Measurements from ENCODE around the gene FPGS. TPM values are rescaled to one million over a fixed set of nuclear protein-coding genes. Genes with fewer than 3 reads are reported as not detected.

The FPGS gene
- total RNA-seq, 1 donor from 2014 or later = 42.4 TPM

DNA sequence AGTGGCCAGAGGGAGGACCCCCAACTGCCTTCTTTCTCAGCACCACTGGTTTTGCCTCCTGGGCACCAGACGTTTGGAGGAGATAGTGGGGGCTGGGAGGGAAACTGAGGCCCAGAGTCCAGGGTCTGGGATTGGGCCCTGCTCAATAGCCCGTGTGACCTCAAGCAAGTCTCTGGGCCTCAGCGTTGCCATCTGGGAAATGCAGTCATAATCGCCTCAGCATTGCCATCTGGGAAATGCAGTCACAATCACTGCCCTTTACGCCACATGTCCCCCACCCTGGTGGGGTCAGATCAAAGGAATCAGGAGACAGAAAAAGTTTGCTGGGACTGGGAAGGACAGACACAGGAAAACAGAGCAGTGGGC, 25.8 kb upstream of the FPGS start:
- Mint-ChIP-seq H3K9me3 (no peaks in the 10 kb centered on the region), H3K27me3 (peaks cover 4% of the 10 kb centered on the region), H3K4me3 (no peak overlapping the region), H3K36me3 (no peaks in the 10 kb centered on the region), H3K4me1 (ENCODE audit: unreplicated experiment) (peaks cover 6% of the 10 kb centered on the region), H3K27ac (no peak overlapping the region)
- TF ChIP-seq, protein P1, sequence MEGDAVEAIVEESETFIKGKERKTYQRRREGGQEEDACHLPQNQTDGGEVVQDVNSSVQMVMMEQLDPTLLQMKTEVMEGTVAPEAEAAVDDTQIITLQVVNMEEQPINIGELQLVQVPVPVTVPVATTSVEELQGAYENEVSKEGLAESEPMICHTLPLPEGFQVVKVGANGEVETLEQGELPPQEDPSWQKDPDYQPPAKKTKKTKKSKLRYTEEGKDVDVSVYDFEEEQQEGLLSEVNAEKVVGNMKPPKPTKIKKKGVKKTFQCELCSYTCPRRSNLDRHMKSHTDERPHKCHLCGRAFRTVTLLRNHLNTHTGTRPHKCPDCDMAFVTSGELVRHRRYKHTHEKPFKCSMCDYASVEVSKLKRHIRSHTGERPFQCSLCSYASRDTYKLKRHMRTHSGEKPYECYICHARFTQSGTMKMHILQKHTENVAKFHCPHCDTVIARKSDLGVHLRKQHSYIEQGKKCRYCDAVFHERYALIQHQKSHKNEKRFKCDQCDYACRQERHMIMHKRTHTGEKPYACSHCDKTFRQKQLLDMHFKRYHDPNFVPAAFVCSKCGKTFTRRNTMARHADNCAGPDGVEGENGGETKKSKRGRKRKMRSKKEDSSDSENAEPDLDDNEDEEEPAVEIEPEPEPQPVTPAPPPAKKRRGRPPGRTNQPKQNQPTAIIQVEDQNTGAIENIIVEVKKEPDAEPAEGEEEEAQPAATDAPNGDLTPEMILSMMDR (conservative IDR thresholded peaks at IDR 0.05) = no peak
- no peak for DNase-seq (ENCODE audit: extremely low spot score, unreplicated experiment)

DNA sequence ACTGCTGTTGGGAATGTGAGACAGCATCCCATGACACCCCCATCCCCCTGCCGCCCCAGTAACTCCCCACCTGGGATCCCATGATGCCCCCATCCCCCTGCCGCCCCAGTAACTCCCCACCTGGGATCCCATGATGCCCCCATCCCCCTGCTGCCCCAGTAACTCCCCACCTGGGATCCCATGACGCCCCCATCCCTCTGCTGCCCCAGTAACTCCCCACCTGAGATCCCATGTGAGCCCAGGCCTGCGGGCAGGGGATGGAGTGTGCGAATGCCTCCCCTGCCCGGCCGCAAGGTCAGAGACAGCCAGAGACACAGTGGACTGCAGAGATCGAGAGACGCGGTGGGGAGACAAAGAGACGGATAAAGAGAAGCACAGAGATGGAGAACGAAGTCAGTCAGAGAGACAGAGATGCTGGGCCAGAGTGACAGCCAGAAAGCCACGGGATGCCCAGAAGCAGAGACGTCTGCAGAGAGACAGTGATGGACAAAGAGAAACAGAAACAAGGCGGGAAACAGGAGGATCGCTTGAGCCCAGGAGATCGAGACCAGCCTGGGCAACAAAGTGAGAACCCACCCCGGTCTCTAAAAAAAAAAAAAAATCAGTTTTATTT, 25.2 kb upstream of the FPGS start:
- H3K36me3 Mint-ChIP-seq = no peaks in the 10 kb centered on the region
- peaks cover 4% of the 10 kb centered on the region for H3K27me3 Mint-ChIP-seq
- no peak overlapping the region for H3K27ac Mint-ChIP-seq
- TF ChIP-seq, protein P1 (conservative IDR thresholded peaks at IDR 0.05) = no peak
- no peak overlapping the region for H3K4me3 Mint-ChIP-seq
- peaks cover 6% of the 10 kb centered on the region for H3K4me1 Mint-ChIP-seq (ENCODE audit: unreplicated experiment)
- H3K9me3 Mint-ChIP-seq = no peaks in the 10 kb centered on the region
- no peak for DNase-seq (ENCODE audit: extremely low spot score, unreplicated experiment)

DNA sequence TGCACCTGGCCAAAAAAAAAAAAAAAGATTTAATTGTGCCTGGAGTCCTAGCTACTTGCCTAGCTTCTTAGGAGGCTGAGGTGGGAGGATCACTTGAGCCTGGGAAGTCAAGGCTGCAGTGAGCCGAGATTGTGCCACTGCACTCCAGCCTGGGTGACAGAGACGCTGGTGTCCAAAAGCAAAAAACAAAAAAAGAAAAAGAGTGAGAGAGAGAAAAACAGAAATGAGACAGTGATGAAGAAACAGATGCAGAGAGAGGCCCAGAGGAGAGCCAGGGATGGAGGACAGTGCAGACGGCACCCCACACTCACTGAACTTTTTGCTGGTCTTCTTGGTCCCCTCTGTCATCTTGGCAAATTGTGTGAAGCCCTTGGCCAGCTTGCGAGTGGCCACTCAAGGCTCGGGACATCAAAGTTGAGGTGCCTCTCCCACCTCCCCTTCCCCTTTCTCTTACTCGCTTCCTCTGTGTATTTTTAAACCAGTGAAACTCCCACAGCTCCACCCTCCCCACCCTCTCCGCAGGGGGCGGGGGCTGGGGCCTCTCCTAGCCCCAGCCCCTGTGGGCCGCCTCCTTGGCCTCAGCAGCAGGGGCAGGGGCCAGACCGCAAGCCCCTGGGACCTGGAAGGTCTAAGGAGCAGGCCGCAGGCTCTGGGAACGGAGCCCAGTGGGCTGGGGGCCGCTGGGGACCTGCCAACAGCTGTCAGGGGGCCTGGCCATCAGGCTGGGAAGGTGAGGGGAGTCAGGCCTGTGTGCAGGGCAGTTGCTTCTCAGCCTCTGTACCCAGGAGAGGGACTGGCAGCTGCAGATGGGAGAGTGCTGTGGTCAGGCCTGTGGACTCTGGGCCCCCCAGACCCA, 24.2 kb upstream of the FPGS start, which contains the start of gene SH2D3C:
Gene SH2D3C (minus strand): TSS at position 387 of the 856 bp plus-strand sequence. CDS start 39 bp downstream, at position 348.
- Mint-ChIP-seq H3K4me3 (no peak within 1 kb of the TSS), H3K9me3 (no peaks in the 10 kb centered on the region), H3K4me1 (ENCODE audit: unreplicated experiment) (peaks cover 6% of the 10 kb centered on the region)

DNA sequence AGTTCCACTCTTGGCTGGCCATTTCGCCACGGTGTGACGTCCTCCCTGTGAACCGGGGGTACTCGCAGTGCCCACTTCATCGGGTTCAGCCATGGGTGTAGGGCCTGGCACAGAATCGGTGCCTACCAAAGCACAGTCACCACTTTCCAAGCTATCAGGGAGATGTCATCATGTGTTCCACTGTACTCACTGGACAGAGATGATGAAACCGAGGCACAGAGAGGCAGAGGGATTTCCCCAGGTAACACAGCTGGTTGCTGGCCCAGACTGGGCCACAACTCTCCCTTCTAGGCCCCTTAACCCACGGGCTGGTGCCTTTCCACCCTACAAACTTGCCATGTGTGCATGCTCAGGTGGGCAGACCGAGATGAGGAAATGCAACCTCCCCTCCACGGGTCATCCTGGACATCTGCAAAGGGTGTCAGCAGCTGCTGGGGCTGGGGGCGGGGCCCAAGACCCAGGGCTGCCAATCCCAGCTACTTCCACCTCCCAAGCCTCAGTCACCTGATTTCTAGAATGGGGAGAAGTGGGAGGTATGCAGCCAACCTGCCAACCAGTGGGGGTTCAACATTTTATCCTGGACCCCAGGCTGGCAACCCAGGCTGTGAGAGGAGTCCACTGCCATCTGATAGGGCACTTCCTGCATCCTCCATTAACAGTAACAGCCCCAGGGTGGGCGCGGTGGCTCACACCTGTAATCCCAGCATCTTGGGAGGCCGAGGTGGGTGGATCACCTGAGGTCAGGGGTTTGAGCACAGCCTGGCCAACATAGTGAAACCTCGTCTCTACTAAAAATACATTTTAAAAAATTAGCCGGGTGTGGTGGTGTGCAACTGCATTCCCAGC, 23.3 kb upstream of the FPGS start:
- no peak for DNase-seq (ENCODE audit: extremely low spot score, unreplicated experiment)
- Mint-ChIP-seq H3K9me3 (no peaks in the 10 kb centered on the region), H3K4me3 (no peak overlapping the region), H3K36me3 (no peaks in the 10 kb centered on the region), H3K27ac (no peak overlapping the region), H3K4me1 (ENCODE audit: unreplicated experiment) (peaks cover 3% of the 10 kb centered on the region), H3K27me3 (no peaks in the 10 kb centered on the region)
- TF ChIP-seq, protein P1 (conservative IDR thresholded peaks at IDR 0.05) = no peak

More for the DNA sequence above, 24.2 kb upstream of the FPGS start, which contains the start of gene SH2D3C:
- H3K27me3 Mint-ChIP-seq = no peaks in the 10 kb centered on the region
- TF ChIP-seq, protein P1 (conservative IDR thresholded peaks at IDR 0.05) = no peak
- no peak within 1 kb of the TSS for H3K27ac Mint-ChIP-seq
- H3K36me3 Mint-ChIP-seq = no peaks in the 10 kb centered on the region
- no peak for DNase-seq (ENCODE audit: extremely low spot score, unreplicated experiment)

DNA sequence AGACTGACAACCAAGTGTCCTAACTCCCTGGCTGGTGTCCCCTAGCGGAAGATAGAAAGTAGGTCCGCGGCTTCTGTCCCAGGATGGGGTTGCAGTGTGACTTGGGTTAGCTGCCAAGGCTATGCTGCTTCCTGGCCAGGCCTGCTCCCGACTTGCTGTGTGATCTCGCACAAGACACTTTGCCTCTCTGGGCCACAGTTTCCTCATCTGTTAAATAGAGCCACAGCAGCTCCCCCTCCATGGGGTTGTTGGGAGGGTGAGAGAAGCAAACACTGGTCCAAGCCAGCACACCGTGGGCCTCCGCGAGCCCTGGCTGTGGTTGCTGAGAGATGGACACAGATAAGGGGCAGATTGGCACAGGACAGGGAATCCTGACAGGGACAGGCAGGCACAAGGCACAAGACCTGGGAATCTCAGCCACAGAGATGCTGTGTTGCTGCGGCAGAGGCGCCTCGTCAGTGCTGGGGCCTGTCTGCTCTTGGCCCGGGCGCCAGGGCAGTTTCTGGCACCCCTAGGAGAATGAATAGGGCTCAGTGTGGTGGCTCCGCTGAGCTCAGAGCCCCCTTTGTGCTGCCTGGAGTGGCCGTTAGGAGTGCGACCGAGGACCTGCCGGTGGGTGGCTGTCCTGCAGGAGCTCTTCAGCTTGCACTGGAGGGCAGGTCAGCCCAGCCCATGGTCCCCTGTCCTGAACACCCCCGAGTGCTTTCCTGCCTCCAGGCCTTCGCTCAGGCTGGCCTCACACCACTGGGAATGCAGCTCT, 22.4 kb upstream of the FPGS start:
- TF ChIP-seq, protein P1 (conservative IDR thresholded peaks at IDR 0.05) = no peak
- no peak overlapping the region for H3K4me3 Mint-ChIP-seq
- H3K27me3 Mint-ChIP-seq = no peaks in the 10 kb centered on the region
- DNase-seq (ENCODE audit: extremely low spot score, unreplicated experiment) = no peak
- H3K9me3 Mint-ChIP-seq = no peaks in the 10 kb centered on the region
- H3K27ac Mint-ChIP-seq = no peak overlapping the region
- H3K4me1 Mint-ChIP-seq (ENCODE audit: unreplicated experiment) = peaks cover 3% of the 10 kb centered on the region
- no peaks in the 10 kb centered on the region for H3K36me3 Mint-ChIP-seq

Data from type B pancreatic cell (in vitro differentiated cells).